HG02623 (cell line): Measurements from ENCODE around the gene NPR2.

Source experiments
- ATAC-seq: cut with Tn5 transposase; IDR thresholded peaks from one replicate; pipeline ENCODE4 v1.9.1; 2021; ENCODE audit warnings: moderate library complexity; ENCODE audit not compliant: unreplicated experiment

NPR2 gene

GRCh38 chr9:35852876-35853865 is 61.8 kb downstream of the NPR2 start:
- no peak for ATAC-seq

- no peak for ATAC-seq
These were observed 62.8 kb downstream of the NPR2 start for GRCh38 chr9:35854091-35854762.

- ATAC-seq, result no peak
These were observed 64.8 kb downstream of the NPR2 start for GRCh38 chr9:35856206-35856605.

GRCh38 chr9:35856882-35857281 is 65.5 kb downstream of the NPR2 start:
- ATAC-seq, result no peak

GRCh38 chr9:35858458-35858857 is 67.1 kb downstream of the NPR2 start:
- no peak for ATAC-seq
